AG09319 (cell line): Measurements from ENCODE around the gene ZDHHC14.

Experiments used
- DNase-seq: peaks from one replicate; pipeline ENCODE4 v3.0.0-alpha.2; 2010; ENCODE audit warnings: low read depth; ENCODE audit errors: extremely low read depth
- TF ChIP-seq, protein P1 (sequence below): IDR thresholded peaks from 2 replicates; pipeline ENCODE4 v1.5.1; 2011; ENCODE audit warnings: low read depth, mild to moderate bottlenecking, inconsistent platforms, low read length, moderate library complexity

The ZDHHC14 gene

DNA sequence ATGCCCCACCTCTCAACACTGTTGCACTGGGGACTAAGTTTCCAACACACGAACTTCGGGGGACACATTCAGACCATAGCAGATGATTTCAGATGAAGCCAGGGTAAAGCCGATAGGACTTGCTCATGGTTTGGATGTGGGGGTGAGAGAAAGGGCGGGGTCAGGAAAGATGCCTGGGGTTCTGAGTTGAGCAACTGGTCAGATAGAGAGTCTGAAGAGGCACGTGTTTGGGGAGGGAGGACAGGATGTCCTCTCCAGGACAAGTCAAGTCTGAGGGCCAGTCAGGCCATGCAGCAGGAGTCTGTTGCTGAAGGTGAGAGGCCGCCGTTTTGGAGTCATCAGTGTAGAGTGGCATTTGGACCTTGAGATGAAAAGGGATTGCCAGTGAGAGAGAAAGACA, 244.1 kb downstream of the ZDHHC14 start:
- no peak for DNase-seq
- TF ChIP-seq, protein P1, sequence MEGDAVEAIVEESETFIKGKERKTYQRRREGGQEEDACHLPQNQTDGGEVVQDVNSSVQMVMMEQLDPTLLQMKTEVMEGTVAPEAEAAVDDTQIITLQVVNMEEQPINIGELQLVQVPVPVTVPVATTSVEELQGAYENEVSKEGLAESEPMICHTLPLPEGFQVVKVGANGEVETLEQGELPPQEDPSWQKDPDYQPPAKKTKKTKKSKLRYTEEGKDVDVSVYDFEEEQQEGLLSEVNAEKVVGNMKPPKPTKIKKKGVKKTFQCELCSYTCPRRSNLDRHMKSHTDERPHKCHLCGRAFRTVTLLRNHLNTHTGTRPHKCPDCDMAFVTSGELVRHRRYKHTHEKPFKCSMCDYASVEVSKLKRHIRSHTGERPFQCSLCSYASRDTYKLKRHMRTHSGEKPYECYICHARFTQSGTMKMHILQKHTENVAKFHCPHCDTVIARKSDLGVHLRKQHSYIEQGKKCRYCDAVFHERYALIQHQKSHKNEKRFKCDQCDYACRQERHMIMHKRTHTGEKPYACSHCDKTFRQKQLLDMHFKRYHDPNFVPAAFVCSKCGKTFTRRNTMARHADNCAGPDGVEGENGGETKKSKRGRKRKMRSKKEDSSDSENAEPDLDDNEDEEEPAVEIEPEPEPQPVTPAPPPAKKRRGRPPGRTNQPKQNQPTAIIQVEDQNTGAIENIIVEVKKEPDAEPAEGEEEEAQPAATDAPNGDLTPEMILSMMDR: no peak

DNA sequence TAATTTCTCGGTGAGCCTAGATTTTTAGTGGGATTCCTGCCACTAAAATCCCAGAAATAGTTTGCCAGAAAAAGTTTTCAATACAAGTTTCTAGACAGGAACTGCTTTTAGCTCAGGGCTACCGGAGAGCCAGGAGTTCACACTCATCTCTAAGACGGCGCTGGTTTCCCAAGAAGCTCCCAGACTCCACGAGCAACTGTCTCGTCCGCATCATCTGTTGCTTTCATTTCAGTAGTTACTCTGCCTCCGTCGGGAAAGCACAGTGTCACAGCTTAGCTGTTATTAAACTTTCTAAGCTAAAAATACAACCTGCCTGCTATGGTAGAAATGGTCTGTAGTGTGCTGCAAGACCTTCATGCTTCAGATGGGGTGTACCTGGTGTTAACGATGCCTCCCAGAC, 244.8 kb downstream of the ZDHHC14 start:
- TF ChIP-seq, protein P1: no peak
- DNase-seq: no peak

DNA sequence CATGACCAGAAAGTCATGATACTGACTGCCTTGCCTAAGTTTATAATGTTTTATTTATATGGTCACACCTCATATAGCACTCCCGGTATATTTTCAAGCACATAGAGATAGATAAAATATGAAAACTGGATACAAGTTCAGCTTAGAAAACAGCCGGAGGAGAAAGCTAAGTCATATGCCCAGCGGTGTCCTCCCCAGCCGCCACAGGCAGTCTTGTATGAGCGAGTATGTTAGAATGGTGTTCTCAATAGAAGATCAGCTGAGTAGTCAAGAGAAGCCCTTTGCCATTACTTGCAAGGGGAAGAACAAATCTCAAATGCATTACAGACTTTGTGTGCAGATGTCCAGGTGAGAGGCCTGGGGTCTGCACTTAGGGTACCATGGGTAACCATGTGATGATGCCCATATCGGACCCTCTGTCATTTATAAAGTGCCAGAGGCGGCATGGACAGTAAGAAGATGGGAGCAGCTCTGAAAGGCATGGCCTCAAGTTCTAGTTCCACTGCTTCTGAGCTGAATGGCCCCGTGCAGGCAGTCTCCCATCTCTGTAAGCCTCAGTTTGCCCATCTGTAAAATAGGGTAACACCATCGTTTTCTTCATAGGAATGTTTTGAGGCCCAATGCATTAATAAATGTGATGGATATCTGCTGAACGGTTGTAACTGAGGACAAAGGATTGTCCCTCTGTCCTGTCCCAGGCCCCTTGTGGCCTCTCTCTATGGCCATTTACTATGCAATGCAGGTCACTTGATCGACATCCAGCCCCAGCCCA, 246.4 kb downstream of the ZDHHC14 start:
- TF ChIP-seq, protein P1: no peak

DNA sequence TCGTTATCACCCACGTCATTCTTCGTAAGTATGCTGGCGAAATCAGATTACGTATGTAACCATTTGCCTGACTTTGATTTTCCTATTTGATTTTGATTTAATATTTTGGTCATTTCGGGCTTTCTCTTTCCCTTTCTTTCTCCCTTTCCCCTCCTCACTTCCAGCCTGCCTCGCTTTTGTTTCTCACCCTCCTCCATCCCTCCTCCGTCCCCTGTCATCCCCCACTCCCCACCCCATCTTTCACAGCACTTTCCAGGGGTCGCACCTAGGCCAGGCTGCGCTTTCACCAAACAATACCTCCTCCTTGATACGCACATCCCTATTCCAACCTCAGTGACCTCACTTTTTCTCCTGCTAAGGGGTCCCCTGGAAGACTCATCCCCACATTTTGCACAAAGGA, 247.5 kb downstream of the ZDHHC14 start:
- no peak for DNase-seq
- TF ChIP-seq, protein P1: no peak

More for the DNA sequence above, 246.4 kb downstream of the ZDHHC14 start:
- DNase-seq: no peak

DNA sequence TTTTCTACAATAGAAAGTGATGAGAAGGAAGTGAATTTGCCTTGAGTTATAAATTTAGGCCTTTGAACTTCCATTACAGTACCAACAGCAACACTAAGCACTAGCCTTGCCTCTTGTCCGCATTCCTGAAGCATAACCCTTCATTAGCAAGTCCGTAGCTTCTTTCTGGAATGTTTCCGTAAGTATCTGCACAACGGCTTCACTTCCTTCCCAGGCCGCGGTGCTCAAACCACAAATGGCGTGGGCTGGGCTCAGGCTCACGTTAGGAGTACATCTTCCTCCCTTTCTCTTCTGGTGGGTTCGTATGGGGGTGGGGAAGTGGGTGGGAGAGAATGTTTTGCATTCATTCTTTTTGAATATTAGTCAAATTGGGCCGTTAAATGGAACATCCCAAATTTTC, 248.2 kb downstream of the ZDHHC14 start:
- TF ChIP-seq, protein P1: no peak
- no peak for DNase-seq

DNA sequence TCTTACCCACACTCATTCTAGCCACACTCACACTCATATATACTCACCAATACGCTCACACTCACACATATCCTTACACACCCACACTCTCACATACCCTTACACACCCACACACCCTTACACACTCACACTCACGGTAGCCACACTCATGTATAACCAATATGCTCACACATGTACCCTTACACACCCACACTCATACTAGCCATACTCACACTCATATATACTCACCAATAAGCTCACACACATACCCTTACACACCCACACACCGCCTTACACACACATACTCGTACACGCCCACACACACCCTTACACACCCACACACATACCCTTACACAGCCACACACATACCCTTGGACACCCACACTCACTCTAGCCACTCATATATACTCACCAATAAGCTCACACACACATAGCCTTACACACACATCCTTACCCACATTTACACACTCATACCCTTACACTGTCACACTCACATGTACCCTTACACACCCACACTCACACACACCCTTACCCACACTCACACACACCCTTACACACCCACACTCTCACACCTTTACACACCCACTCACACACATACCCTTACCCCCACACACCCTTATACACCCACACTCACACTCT, 249.6 kb downstream of the ZDHHC14 start:
- no peak for DNase-seq
- TF ChIP-seq, protein P1: no peak

DNA sequence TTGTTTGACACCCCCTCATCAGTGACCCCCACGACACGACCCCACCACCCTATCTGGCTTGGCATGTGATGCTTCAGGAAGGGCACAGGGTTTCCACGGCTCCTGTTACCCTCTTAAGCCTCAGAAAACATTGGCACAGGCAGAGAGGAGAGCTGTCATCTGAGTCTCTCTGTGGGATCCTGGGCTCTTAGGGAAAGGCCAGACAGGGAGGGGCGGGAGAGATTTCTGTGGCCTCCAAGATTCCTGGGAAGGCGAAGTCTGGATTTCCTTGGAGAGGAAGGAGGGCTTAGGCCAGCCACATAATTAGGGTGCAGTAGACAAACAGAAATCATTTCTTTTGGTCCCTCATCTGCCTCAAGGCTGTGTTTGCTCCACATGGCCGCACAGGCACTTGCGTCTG, 250.4 kb downstream of the ZDHHC14 start:
- TF ChIP-seq, protein P1: no peak
- DNase-seq: peak; percentile 18
